B cell (primary cell): Measurements from ENCODE around the gene USH2A. TPM values are rescaled to one million over a fixed set of nuclear protein-coding genes. Genes with fewer than 3 reads are reported as not detected.

ENCODE experiments used
- ATAC-seq: fragments of 200-7000 bp; cut with Tn5 transposase; one replicate; pipeline ENCODE4 v1.10.0; 2021; ENCODE audit warnings: low read depth, mild to moderate bottlenecking, moderate number of reproducible peaks, moderate library complexity
- CTCF ChIA-PET: fragments of 350-600 bp; sonication (Branson Sonifier 250); formaldehyde crosslinking; loops from one replicate; lab custom pipeline; 2021; ENCODE audit warnings: antibody characterized with exemption, inconsistent platforms; lab: Charles Lee
- POLR2A ChIA-PET: fragments of 350-600 bp; sonication (Branson Sonifier 250); formaldehyde crosslinking; loops from one replicate; lab custom pipeline; 2021; ENCODE audit warnings: antibody characterized with exemption; lab: Charles Lee
- DNase-seq: peaks from one replicate; pipeline ENCODE4 v3.0.0; 2013
- H2AFZ ChIP-seq: 2 replicates; pipeline ENCODE4 v1.6.1; 2012; ENCODE audit warnings: mild to moderate bottlenecking, low read depth, low read length; ENCODE audit not compliant: insufficient read depth, poor library complexity, severe bottlenecking
- H3K27ac ChIP-seq, 2 donors: 1 replicate in 1 of 2; 2 replicates in 1 of 2; pipeline ENCODE4 v1.5.1; 2012 to 2013; ENCODE audit warnings: low read length in 2 of 2, mild to moderate bottlenecking in 2 of 2, moderate library complexity in 1 of 2
- H3K27me3 ChIP-seq, 4 experiments: fragments of 200-600 bp in 1 of 4; sonication (generic) in 1 of 4; replicated peaks in 1 of 4; 1 replicate in 2 of 4; 2 replicates in 2 of 4; pipeline versions ENCODE4 v1.6.1 to v1.7.0; 2013 to 2016; ENCODE audit warnings: low read length in 3 of 4, mild to moderate bottlenecking in 2 of 4, mixed read lengths in 1 of 4, moderate library complexity in 1 of 4; ENCODE audit not compliant: insufficient read depth in 4 of 4, control insufficient read depth in 3 of 4; ENCODE audit errors: control extremely low read depth in 1 of 4
- H3K36me3 ChIP-seq, 2 experiments: replicated peaks in 1 of 2; 1 replicate in 1 of 2; 2 replicates in 1 of 2; pipeline versions ENCODE4 v1.6.1 to v1.7.1; 2013; ENCODE audit warnings: low read length in 1 of 2; ENCODE audit not compliant: insufficient read depth in 2 of 2, control insufficient read depth in 1 of 2; ENCODE audit errors: control extremely low read depth in 1 of 2, extremely low read depth in 1 of 2
- H3K4me1 ChIP-seq, 2 donors: fragments of 200-600 bp in 1 of 2; sonication (generic) in 1 of 2; 1 replicate in 1 of 2; 2 replicates in 1 of 2; pipeline versions ENCODE4 v1.5.1 to v1.6.1; 2013 to 2017; ENCODE audit warnings: low read length in 2 of 2; ENCODE audit not compliant: control insufficient read depth in 2 of 2, insufficient read depth in 2 of 2
- H3K4me2 ChIP-seq: replicated peaks from 2 replicates; pipeline ENCODE3; 2012; ENCODE audit warnings: mild to moderate bottlenecking, low read depth, low read length; ENCODE audit not compliant: poor library complexity, severe bottlenecking
- H3K4me3 ChIP-seq, 5 experiments: fragments of 200-600 bp in 1 of 5; sonication (generic) in 1 of 5; 1 replicate in 3 of 5; 2 replicates in 2 of 5; pipeline versions ENCODE4 v1.5.1 to v1.7.0; 2011 to 2016; ENCODE audit warnings: low read length in 4 of 5, mild to moderate bottlenecking in 4 of 5, low read depth in 2 of 5, control low read depth in 1 of 5, moderate library complexity in 1 of 5; ENCODE audit not compliant: insufficient read depth in 1 of 5; ENCODE audit errors: control extremely low read depth in 1 of 5, extremely low read depth in 1 of 5
- H3K79me2 ChIP-seq: fragments of 200-600 bp; sonication (generic); one replicate; pipeline ENCODE4 v1.6.0; 2016; ENCODE audit warnings: low read length; ENCODE audit not compliant: control insufficient read depth, insufficient read depth
- H3K9ac ChIP-seq: fragments of 200-600 bp; sonication (generic); 2 replicates; pipeline ENCODE4 v1.6.1; 2017; ENCODE audit warnings: mild to moderate bottlenecking, low read length, moderate library complexity
- H3K9me3 ChIP-seq, 3 donors: one replicate each; pipeline versions ENCODE4 v1.6.1 to v1.7.1; 2013; ENCODE audit warnings: low read length in 2 of 3; ENCODE audit not compliant: control insufficient read depth in 2 of 3, insufficient read depth in 1 of 3; ENCODE audit errors: control extremely low read depth in 1 of 3
- H4K20me1 ChIP-seq: 2 replicates; pipeline ENCODE4 v1.6.0; 2012; ENCODE audit warnings: mild to moderate bottlenecking, low read length; ENCODE audit not compliant: insufficient read depth, control insufficient read depth, poor library complexity, severe bottlenecking
- H3K27ac Mint-ChIP-seq: one replicate; pipeline ENCODE4 v1.8.0; 2021; ENCODE audit warnings: mixed read lengths
- H3K27me3 Mint-ChIP-seq: one replicate; pipeline ENCODE4 v1.8.0; 2021; ENCODE audit warnings: mixed read lengths
- H3K4me1 Mint-ChIP-seq: one replicate; pipeline ENCODE4 v1.8.0; 2021; ENCODE audit warnings: mixed read lengths
- H3K4me3 Mint-ChIP-seq: one replicate; pipeline ENCODE4 v1.8.0; 2021; ENCODE audit warnings: mixed read lengths
- H3K9me3 Mint-ChIP-seq: one replicate; pipeline ENCODE4 v1.8.0; 2022; ENCODE audit warnings: mixed read lengths; ENCODE audit not compliant: insufficient read depth
- CTCF ChIP-seq: fragments of 200-600 bp; IDR thresholded peaks from one replicate; pipeline ENCODE4 v1.8.0; 2022; ENCODE audit warnings: antibody characterized with exemption, mild to moderate bottlenecking
- EZH2 ChIP-seq: IDR thresholded peaks from 2 replicates; pipeline ENCODE4 v1.6.1; 2012; ENCODE audit warnings: borderline replicate concordance, low read depth, mild to moderate bottlenecking, moderate library complexity, low read length; ENCODE audit not compliant: insufficient read depth, poor library complexity, severe bottlenecking
- WGBS: methylation state at CpG from one replicate; pipeline ENCODE4 v1.1.5; 2013; ENCODE audit warnings: missing lambda C conversion rate; ENCODE audit not compliant: insufficient coverage; 5-methylcytosine and 5-hydroxymethylcytosine counted together
- intact Hi-C: fragments of 100-400 bp; cut with micrococcal nuclease; formaldehyde crosslinking; loops from one replicate; pipeline ENCODE4 v1.10.0; 2022
- polyA plus RNA-seq: library from polyadenylated mRNA; depleted of rRNA; stranded (reverse); fragments of >200 nt; gene quantifications from 2 replicates; pipeline ENCODE4 v1.2.3, GENCODE V29; 2012
- total RNA-seq, 2 donors: library from RNA; stranded (reverse); fragments of 120-200 nt in 1 of 2; gene quantifications; 1 replicate in 1 of 2; 2 replicates in 1 of 2; pipeline versions ENCODE4 v1.2.3 to v1.2.4, GENCODE V29; 2013 to 2022

The USH2A gene
- total and polyA plus RNA-seq, 2 donors (not counting 1 experiment from before 2014, with no cell fraction given): 0.01 TPM; not detected in 1

- TF ChIP-seq EZH2 (no peak), CTCF (no peak)
- no peak for ATAC-seq
- H3K4me3 Mint-ChIP-seq: no peak overlapping the region
- H3K27ac Mint-ChIP-seq: no peak overlapping the region
- H3K36me3 ChIP-seq: no peaks in the 10 kb centered on the region
- no peaks in the 10 kb centered on the region for H3K4me1 ChIP-seq
- DNase-seq: no peak
- CTCF ChIA-PET: no interaction called here
- no peaks in the 10 kb centered on the region for H3K27me3 Mint-ChIP-seq
- no peak overlapping the region for H3K4me3 ChIP-seq
- no peaks in the 10 kb centered on the region for H3K79me2 ChIP-seq
- no peak overlapping the region for H3K9ac ChIP-seq
- POLR2A ChIA-PET: no interaction called here
- H3K4me1 Mint-ChIP-seq: no peaks in the 10 kb centered on the region
- no peaks in the 10 kb centered on the region for H4K20me1 ChIP-seq
- intact Hi-C loops: no loop called here
- no peak overlapping the region for H3K4me2 ChIP-seq
- no CpG with 5 or more reads among the region's 4 CpGs for WGBS
- H3K9me3 Mint-ChIP-seq: no peaks in the 10 kb centered on the region
- no peak overlapping the region for H2AFZ ChIP-seq
- no peak overlapping the region for H3K27ac ChIP-seq
- no peaks in the 10 kb centered on the region for H3K27me3 ChIP-seq
- H3K9me3 ChIP-seq: no peaks in the 10 kb centered on the region
Observed at GRCh38 chr1:215677112-215677511, 746.1 kb downstream of the USH2A start.

- DNase-seq: no peak
- H3K36me3 ChIP-seq: no peaks in the 10 kb centered on the region
- no peak for ATAC-seq
- no peak overlapping the region for H3K9ac ChIP-seq
- Mint-ChIP-seq H3K9me3 (no peaks in the 10 kb centered on the region), H3K27me3 (no peaks in the 10 kb centered on the region), H3K27ac (no peak overlapping the region), H3K4me1 (no peaks in the 10 kb centered on the region), H3K4me3 (no peak overlapping the region)
- no peaks in the 10 kb centered on the region for H3K9me3 ChIP-seq
- no peaks in the 10 kb centered on the region for H3K27me3 ChIP-seq
- no peaks in the 10 kb centered on the region for H3K4me1 ChIP-seq
- no peak overlapping the region for H3K27ac ChIP-seq
- no peaks in the 10 kb centered on the region for H3K79me2 ChIP-seq
- intact Hi-C loops: no loop called here
- CTCF ChIA-PET: no interaction called here
- H2AFZ ChIP-seq: no peak overlapping the region
- H3K4me3 ChIP-seq: no peak overlapping the region
- no peak overlapping the region for H3K4me2 ChIP-seq
- TF ChIP-seq CTCF (no peak), EZH2 (no peak)
- 93% methylated on average over 2 of the region's 4 CpGs for WGBS
- H4K20me1 ChIP-seq: no peaks in the 10 kb centered on the region
- POLR2A ChIA-PET: no interaction called here
Observed at GRCh38 chr1:215673943-215674342, 749.3 kb downstream of the USH2A start.
